ENCODE results near the gene TBCD.

TBCD gene

DNA sequence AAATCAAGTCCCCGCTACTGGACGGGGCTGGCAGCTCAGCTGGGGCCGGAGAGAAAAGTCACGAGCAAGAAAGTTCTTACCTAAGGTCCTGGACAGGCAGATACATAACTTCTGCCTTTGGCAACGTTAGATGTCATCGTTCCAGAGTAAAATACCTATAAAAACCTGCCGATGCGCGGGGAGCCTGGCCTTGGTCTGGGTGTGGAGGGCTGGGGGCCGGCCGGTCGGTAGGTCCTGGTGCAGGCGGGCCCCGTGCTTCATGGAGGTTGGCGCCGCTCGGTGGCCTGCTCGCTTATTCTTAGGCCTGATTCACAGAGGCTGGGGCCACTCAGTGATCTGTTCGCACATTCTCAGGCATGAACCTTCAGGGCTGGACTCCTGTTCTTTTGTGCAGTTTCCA is 121.7 kb downstream of the TBCD start:
- H3K36me3 Mint-ChIP-seq (ENCODE audit: low read depth) = peaks cover 23% of the 10 kb centered on the region
- no peaks in the 10 kb centered on the region for H3K9me3 Mint-ChIP-seq
- peak overlapping the region; percentile 8 for H3K27ac Mint-ChIP-seq
- peaks cover 74% of the 10 kb centered on the region for H3K4me1 Mint-ChIP-seq (ENCODE audit: low read depth)
- no peak overlapping the region for H3K4me3 Mint-ChIP-seq
- H3K27me3 Mint-ChIP-seq = no peaks in the 10 kb centered on the region

DNA sequence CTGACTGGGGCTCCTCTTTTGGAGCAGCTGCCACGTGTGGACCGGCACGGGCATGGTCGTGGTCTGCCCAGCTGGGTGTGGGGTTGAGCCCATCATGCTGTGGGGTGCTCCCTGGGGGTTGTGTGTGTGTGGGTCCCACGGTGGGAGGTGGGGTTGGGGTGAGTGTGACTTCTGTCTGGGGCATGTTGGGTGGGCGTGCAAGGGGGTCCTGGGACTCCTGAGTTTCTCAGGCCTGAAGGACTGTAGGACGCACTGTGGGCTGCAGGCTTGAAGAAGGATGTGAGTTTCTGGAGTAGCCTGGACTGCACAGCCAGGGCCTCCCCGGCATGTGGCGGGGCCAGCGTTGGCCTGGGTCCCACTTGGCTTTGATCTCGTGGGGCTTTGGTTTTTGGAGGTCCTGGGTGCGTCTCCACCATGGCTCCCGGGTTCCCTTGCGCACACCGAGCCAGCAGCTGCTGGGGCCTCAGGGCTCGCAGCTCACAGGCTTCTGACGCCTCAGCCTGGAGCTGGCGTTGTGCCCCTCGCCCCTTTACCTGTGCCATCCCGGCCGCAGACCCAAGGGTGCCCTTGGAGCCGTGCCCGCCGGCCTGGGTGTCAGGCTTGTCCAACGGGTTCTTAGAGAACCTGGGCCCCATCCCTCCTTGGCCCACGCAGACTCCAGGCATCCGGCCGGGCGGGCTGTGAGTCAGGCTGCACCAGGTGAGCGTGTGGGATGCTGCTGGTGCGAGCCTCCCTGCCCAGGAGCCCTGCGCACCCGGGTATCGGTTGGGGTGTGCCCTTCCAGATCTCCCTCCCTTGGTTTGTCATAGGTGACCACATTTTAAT is 122.4 kb downstream of the TBCD start:
- Mint-ChIP-seq H3K36me3 (ENCODE audit: low read depth) (peaks cover 22% of the 10 kb centered on the region), H3K27ac (no peak overlapping the region)

GRCh38 chr17:82875407-82875856 is 123.6 kb downstream of the TBCD start:
- H3K4me3 Mint-ChIP-seq = no peak overlapping the region
- H3K36me3 Mint-ChIP-seq (ENCODE audit: low read depth) = peaks cover 24% of the 10 kb centered on the region
- no peaks in the 10 kb centered on the region for H3K27me3 Mint-ChIP-seq
- H3K9me3 Mint-ChIP-seq = no peaks in the 10 kb centered on the region
- peaks cover 81% of the 10 kb centered on the region for H3K4me1 Mint-ChIP-seq (ENCODE audit: low read depth)
- peak overlapping the region; percentile 8 for H3K27ac Mint-ChIP-seq

More for the DNA sequence above, 122.4 kb downstream of the TBCD start:
- Mint-ChIP-seq H3K9me3 (no peaks in the 10 kb centered on the region), H3K27me3 (no peaks in the 10 kb centered on the region), H3K4me1 (ENCODE audit: low read depth) (peaks cover 78% of the 10 kb centered on the region), H3K4me3 (no peak overlapping the region)

DNA sequence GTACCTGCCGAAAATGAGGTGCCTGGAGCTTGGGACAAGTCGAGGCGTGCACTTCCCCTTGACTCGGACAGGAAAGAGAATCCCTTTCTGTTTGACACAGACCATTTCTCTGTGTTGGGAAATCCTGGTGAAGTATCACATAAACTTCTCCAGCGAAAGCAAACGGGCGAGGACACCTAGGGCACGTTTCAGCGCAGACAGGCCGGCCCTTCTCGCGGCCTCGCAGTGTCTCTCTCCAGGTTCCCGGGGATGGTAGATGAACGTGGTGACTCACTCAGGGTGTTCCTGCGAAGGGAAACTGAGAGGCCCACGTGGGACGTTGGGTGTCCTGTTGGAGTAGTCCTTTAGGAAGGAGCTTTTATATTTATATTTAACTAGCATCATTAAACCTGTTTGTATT is 124.3 kb downstream of the TBCD start:
- peaks cover 77% of the 10 kb centered on the region for H3K4me1 Mint-ChIP-seq (ENCODE audit: low read depth)
- no peak overlapping the region for H3K27ac Mint-ChIP-seq
- no peak overlapping the region for H3K4me3 Mint-ChIP-seq
- H3K27me3 Mint-ChIP-seq = no peaks in the 10 kb centered on the region
- H3K9me3 Mint-ChIP-seq = no peaks in the 10 kb centered on the region
- peaks cover 17% of the 10 kb centered on the region for H3K36me3 Mint-ChIP-seq (ENCODE audit: low read depth)

GRCh38 chr17:82876602-82877379 is 124.9 kb downstream of the TBCD start:
- Mint-ChIP-seq H3K27ac (peak overlapping the region; percentile 58), H3K36me3 (ENCODE audit: low read depth) (peaks cover 15% of the 10 kb centered on the region), H3K4me3 (no peak overlapping the region), H3K4me1 (ENCODE audit: low read depth) (peaks cover 76% of the 10 kb centered on the region), H3K9me3 (no peaks in the 10 kb centered on the region), H3K27me3 (no peaks in the 10 kb centered on the region)

DNA sequence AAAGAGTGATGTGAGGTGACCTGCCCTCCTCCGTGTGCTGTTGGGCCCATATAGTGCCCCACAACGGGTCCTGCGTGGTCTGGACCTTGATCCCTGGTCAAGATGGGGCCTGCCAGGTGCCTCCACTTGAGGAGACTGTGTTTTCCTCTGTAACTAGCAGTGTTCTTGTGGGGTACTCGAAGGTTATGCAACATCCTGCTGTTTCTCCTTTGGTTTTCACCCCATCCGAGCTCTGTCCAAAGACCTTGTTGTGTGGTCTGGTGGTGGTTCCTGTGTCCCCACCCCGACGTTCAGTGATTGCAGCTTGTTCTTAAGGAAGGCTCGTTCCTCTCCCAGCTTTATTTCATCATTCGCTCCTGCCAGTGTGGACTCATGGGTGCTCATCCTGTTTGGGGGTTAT is 126.7 kb downstream of the TBCD start:
- Mint-ChIP-seq H3K27ac (no peak overlapping the region), H3K4me1 (ENCODE audit: low read depth) (peaks cover 79% of the 10 kb centered on the region)

GRCh38 chr17:82879241-82879640 is 127.4 kb downstream of the TBCD start:
- H3K27me3 Mint-ChIP-seq = no peaks in the 10 kb centered on the region
- peaks cover 18% of the 10 kb centered on the region for H3K36me3 Mint-ChIP-seq (ENCODE audit: low read depth)
- H3K9me3 Mint-ChIP-seq = no peaks in the 10 kb centered on the region
- H3K4me3 Mint-ChIP-seq = no peak overlapping the region
- peaks cover 86% of the 10 kb centered on the region for H3K4me1 Mint-ChIP-seq (ENCODE audit: low read depth)
- no peak overlapping the region for H3K27ac Mint-ChIP-seq

More for the DNA sequence above, 126.7 kb downstream of the TBCD start:
- Mint-ChIP-seq H3K36me3 (ENCODE audit: low read depth) (peaks cover 15% of the 10 kb centered on the region), H3K4me3 (no peak overlapping the region), H3K27me3 (no peaks in the 10 kb centered on the region), H3K9me3 (no peaks in the 10 kb centered on the region)

DNA sequence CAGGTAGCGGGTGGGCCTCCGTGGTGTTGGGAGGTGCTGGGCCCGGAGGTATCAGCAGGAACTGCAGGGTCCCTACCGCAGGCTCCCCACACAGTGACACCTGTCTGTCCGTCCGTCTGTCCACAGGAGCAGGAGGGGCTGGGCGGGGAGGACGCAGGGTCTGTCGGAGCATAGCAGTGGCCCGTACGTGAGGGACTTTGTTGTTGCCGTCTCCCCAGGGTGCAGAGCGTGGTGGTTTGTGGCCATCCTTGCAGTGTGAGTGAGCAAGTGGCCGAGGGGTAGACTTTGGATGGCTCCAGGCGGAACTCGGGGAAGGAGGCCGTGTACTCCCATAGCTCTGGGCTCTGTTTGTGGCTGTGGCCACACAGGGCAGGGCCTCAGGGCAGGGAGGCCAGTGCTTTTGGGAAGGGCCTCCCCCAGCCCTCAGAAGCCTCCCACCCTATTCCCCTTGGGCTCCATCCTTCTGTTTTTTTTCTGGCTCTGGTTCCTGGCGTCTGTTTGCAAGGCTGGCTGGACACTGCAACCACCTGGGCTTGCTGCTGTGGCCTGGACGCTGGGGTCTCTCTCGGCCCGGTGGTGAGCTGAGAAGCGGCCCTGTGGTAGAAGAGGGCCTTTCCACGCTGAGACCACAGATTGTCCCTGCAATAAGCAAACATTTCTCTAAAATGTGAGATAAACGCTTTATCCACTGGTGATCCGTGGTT is 128.9 kb downstream of the TBCD start:
- H3K9me3 Mint-ChIP-seq = no peaks in the 10 kb centered on the region
- peaks cover 91% of the 10 kb centered on the region for H3K4me1 Mint-ChIP-seq (ENCODE audit: low read depth)
- no peaks in the 10 kb centered on the region for H3K27me3 Mint-ChIP-seq
- peaks cover 15% of the 10 kb centered on the region for H3K36me3 Mint-ChIP-seq (ENCODE audit: low read depth)
- H3K4me3 Mint-ChIP-seq = no peak overlapping the region
- H3K27ac Mint-ChIP-seq = no peak overlapping the region

- Mint-ChIP-seq H3K9me3 (no peaks in the 10 kb centered on the region), H3K27me3 (no peaks in the 10 kb centered on the region), H3K4me1 (ENCODE audit: low read depth) (peaks cover 91% of the 10 kb centered on the region), H3K4me3 (no peak overlapping the region), H3K36me3 (ENCODE audit: low read depth) (peaks cover 18% of the 10 kb centered on the region), H3K27ac (no peak overlapping the region)
Measured at GRCh38 chr17:82881324-82881823, 129.5 kb downstream of the TBCD start.

- Mint-ChIP-seq H3K9me3 (no peaks in the 10 kb centered on the region), H3K27ac (peak overlapping the region; percentile 89), H3K4me3 (peak overlapping the region; percentile 72), H3K36me3 (ENCODE audit: low read depth) (peaks cover 22% of the 10 kb centered on the region), H3K27me3 (no peaks in the 10 kb centered on the region), H3K4me1 (ENCODE audit: low read depth) (peaks cover 88% of the 10 kb centered on the region)
Measured at GRCh38 chr17:82881900-82882714, 130.2 kb downstream of the TBCD start.

DNA sequence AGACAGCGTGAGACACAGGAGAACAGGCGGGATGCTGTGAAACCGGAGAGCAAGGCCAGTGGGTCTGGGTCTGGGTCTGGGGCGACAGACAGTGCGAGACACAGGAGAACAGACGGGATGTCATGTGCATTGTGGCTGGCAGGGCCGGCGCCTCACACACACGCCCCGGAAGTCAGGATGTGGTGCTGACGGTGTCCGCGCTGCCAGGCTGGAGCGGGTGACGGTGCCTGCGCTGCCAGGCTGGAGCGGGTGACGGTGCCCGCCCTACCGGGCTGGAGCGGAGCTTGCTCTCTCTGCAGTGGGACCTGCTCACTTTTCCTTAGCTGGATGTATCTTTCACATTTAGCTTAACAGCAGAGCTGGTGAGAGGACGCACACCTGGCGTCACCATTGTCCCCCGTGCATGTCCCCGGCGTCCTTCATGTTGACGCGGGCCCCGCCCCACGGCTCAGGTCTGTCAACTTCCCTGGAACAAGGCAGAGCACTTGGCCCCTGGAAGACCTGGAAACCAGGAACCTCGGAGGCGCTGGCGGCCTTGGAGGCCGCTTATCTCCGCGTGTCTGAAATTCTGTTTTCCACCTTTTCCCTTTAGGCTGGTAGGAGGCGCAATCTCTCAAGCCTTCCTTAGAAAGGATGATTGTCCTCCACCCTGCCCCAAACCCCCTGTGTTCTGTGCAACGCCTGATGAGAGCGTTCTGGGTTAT is 131.0 kb downstream of the TBCD start:
- Mint-ChIP-seq H3K4me1 (ENCODE audit: low read depth) (peaks cover 88% of the 10 kb centered on the region), H3K27me3 (no peaks in the 10 kb centered on the region), H3K9me3 (no peaks in the 10 kb centered on the region), H3K27ac (peak overlapping the region; percentile 89), H3K4me3 (peak overlapping the region; percentile 72), H3K36me3 (ENCODE audit: low read depth) (peaks cover 30% of the 10 kb centered on the region)

GRCh38 chr17:82883419-82884031 is 131.7 kb downstream of the TBCD start:
- peaks cover 31% of the 10 kb centered on the region for H3K36me3 Mint-ChIP-seq (ENCODE audit: low read depth)
- H3K27ac Mint-ChIP-seq = peak overlapping the region; percentile 53
- peak overlapping the region; percentile 72 for H3K4me3 Mint-ChIP-seq
- H3K27me3 Mint-ChIP-seq = no peaks in the 10 kb centered on the region
- H3K4me1 Mint-ChIP-seq (ENCODE audit: low read depth) = peaks cover 86% of the 10 kb centered on the region
- no peaks in the 10 kb centered on the region for H3K9me3 Mint-ChIP-seq

DNA sequence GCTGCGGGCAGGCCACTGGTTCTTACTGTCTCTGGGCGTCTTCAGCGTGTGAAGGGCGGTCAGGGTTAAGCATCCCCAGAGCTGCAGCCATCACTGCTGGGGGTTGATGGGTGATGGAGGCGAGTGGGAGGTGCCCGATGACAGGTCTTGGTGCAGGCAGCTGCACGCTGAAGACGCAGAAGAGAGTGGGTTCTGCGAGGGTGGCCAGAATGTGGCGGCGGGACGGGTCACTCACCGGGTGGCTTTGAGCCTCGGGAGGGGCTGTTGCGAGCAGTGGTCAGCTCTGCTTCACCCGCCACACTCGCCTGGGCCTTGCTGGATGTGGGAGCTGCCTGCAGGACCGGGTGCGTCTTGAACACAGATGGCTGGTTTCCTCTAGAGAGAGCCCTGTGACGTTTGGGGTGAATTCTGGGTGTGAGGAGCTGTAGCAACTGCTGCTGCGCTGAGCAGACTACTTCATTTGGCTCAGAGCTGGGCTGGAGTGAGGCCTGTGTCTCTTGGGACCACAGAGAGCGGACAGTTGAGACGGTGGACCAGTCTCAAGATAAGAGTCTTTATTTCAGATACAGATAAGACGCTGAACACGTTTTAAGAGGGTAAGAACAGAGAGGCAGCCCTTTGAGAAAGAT is 132.6 kb downstream of the TBCD start:
- Mint-ChIP-seq H3K9me3 (no peaks in the 10 kb centered on the region), H3K27ac (peak overlapping the region; percentile 85), H3K4me3 (peak overlapping the region; percentile 30), H3K4me1 (ENCODE audit: low read depth) (peaks cover 79% of the 10 kb centered on the region), H3K27me3 (no peaks in the 10 kb centered on the region), H3K36me3 (ENCODE audit: low read depth) (peaks cover 27% of the 10 kb centered on the region)
